K562 (cell line): ENCODE measurements around the gene AMIGO3.

Source experiments
- CSDE1 ChIP-seq, 2 experiments: fragments of 450-650 bp; IDR thresholded peaks; 2 replicates each; pipeline ENCODE4 v1.6.1; 2016; ENCODE audit warnings: mild to moderate bottlenecking in 1 of 2
- EZH2 ChIP-seq: IDR thresholded peaks from 2 replicates; pipeline ENCODE4 v1.6.1; 2012; ENCODE audit warnings: low read depth, mild to moderate bottlenecking, inconsistent platforms, low read length, borderline replicate concordance
- SRF ChIP-seq, 2 experiments: fragments of 250-450, 450-650 bp in 1 of 2; sonication (Bioruptor Pico) in 1 of 2; sonication (generic) in 1 of 2; formaldehyde crosslinking; IDR thresholded peaks; 2 replicates each; pipeline versions ENCODE4 v1.5.0 to v1.5.1; 2020 to 2022; ENCODE audit warnings: mild to moderate bottlenecking in 1 of 2, missing genetic modification reagents in 1 of 2

- TF ChIP-seq CSDE1 (IDR thresholded peaks at IDR 0.05) (no peak), SRF (CRISPR knock-in tag; IDR thresholded peaks at IDR 0.05) (0 out of 4 replicates have a peak, but pooled peaks of 1 of the 2 experiments have one; percentile 26), EZH2 (no peak)
These were observed 30.2 kb downstream of the AMIGO3 start, which contains the start of the genes MST1 and RNF123 for GRCh38 chr3:49689046-49689907.
